Measurements from ENCODE around the gene LIPI.

DNA sequence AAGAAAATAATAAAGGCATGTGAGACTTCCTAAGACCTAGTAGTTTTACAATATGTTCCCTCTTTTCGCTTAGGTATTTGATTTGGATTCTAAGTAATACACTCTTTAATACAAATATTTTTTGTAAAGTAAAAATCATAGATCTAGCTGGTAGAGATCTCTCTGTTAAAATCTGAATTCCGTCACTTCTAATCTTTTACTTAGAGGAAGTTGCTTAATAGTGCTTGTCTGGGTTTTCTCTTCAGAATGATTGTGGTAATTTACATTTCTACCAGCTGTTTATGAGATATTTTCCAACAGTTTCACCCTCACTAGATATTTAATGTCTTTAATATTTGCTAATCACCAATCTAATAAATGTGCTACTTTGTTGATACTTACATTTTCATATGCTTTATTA, 28.5 kb upstream of the LIPI start:
- TF ChIP-seq, protein P1, sequence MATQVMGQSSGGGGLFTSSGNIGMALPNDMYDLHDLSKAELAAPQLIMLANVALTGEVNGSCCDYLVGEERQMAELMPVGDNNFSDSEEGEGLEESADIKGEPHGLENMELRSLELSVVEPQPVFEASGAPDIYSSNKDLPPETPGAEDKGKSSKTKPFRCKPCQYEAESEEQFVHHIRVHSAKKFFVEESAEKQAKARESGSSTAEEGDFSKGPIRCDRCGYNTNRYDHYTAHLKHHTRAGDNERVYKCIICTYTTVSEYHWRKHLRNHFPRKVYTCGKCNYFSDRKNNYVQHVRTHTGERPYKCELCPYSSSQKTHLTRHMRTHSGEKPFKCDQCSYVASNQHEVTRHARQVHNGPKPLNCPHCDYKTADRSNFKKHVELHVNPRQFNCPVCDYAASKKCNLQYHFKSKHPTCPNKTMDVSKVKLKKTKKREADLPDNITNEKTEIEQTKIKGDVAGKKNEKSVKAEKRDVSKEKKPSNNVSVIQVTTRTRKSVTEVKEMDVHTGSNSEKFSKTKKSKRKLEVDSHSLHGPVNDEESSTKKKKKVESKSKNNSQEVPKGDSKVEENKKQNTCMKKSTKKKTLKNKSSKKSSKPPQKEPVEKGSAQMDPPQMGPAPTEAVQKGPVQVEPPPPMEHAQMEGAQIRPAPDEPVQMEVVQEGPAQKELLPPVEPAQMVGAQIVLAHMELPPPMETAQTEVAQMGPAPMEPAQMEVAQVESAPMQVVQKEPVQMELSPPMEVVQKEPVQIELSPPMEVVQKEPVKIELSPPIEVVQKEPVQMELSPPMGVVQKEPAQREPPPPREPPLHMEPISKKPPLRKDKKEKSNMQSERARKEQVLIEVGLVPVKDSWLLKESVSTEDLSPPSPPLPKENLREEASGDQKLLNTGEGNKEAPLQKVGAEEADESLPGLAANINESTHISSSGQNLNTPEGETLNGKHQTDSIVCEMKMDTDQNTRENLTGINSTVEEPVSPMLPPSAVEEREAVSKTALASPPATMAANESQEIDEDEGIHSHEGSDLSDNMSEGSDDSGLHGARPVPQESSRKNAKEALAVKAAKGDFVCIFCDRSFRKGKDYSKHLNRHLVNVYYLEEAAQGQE (IDR thresholded peaks at IDR 0.05; ENCODE audit: borderline replicate concordance): no peak
- TF ChIP-seq, protein P2, sequence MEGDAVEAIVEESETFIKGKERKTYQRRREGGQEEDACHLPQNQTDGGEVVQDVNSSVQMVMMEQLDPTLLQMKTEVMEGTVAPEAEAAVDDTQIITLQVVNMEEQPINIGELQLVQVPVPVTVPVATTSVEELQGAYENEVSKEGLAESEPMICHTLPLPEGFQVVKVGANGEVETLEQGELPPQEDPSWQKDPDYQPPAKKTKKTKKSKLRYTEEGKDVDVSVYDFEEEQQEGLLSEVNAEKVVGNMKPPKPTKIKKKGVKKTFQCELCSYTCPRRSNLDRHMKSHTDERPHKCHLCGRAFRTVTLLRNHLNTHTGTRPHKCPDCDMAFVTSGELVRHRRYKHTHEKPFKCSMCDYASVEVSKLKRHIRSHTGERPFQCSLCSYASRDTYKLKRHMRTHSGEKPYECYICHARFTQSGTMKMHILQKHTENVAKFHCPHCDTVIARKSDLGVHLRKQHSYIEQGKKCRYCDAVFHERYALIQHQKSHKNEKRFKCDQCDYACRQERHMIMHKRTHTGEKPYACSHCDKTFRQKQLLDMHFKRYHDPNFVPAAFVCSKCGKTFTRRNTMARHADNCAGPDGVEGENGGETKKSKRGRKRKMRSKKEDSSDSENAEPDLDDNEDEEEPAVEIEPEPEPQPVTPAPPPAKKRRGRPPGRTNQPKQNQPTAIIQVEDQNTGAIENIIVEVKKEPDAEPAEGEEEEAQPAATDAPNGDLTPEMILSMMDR (IDR thresholded peaks at IDR 0.05; ENCODE audit: poor library complexity, severe bottlenecking): no peak

Measured in neural cell (in vitro differentiated cells).